A549 (cell line): ENCODE data around the gene GUCA2B.

ENCODE experiments used
- CBX8 ChIP-seq: fragments of 200-600 bp; sonication (generic); IDR thresholded peaks from 2 replicates; pipeline ENCODE4 v1.6.1; 2016
- CEBPB ChIP-seq, 2 experiments: fragments of >200 bp in 1 of 2; sonication (Bioruptor Twin) in 1 of 2; formaldehyde crosslinking in 1 of 2; IDR thresholded peaks; 2 replicates each; pipeline ENCODE4 v1.6.1; 2012 to 2016
- CTCF ChIP-seq: fragments of >200 bp; sonication (Bioruptor Twin); formaldehyde crosslinking; IDR thresholded peaks from 3 replicates; pipeline ENCODE4 v1.5.1; 2016
- E2F6 ChIP-seq: IDR thresholded peaks from 2 replicates; pipeline ENCODE4 v1.6.1; 2012; ENCODE audit warnings: low read depth, borderline replicate concordance
- EP300 ChIP-seq, 2 experiments: fragments of >200 bp; sonication (Bioruptor Twin); formaldehyde crosslinking; IDR thresholded peaks; 2 replicates in 1 of 2; 3 replicates in 1 of 2; pipeline ENCODE4 v1.6.1; 2016 to 2017
- ESRRA ChIP-seq: fragments of 150-350 bp; IDR thresholded peaks from 2 replicates; pipeline ENCODE4 v1.6.1; 2014; ENCODE audit warnings: mild to moderate bottlenecking, low read length, borderline replicate concordance
- HDAC2 ChIP-seq: fragments of 200-600 bp; sonication (generic); IDR thresholded peaks from 2 replicates; pipeline ENCODE4 v1.6.1; 2016
- NR3C1 ChIP-seq: fragments of >200 bp; sonication (Bioruptor Twin); formaldehyde crosslinking; IDR thresholded peaks from 3 replicates; pipeline ENCODE4 v1.6.1; 2017
- REST ChIP-seq: fragments of 200-600 bp; sonication (generic); IDR thresholded peaks from 2 replicates; pipeline ENCODE4 v1.6.1; 2016; ENCODE audit warnings: antibody characterized with exemption, mild to moderate bottlenecking, moderate library complexity
- RFX5 ChIP-seq: fragments of 450-650 bp; IDR thresholded peaks from 2 replicates; pipeline ENCODE4 v1.7.1; 2014; ENCODE audit warnings: antibody characterized with exemption, mild to moderate bottlenecking, moderate library complexity
- RNF2 ChIP-seq: fragments of 200-600 bp; sonication (generic); IDR thresholded peaks from 2 replicates; pipeline ENCODE4 v1.6.1; 2016; ENCODE audit warnings: low read depth, mild to moderate bottlenecking, antibody characterized with exemption, moderate library complexity, borderline replicate concordance

- TF ChIP-seq E2F6 (no peak), ESRRA (no peak), RFX5 (no peak), CTCF (no peak), CEBPB (IDR thresholded peaks at IDR 0.05) (no peak), RNF2 (no peak), REST (no peak), EP300 (IDR thresholded peaks at IDR 0.05) (no peak), HDAC2 (no peak), NR3C1 (no peak), CBX8 (no peak)
Observed at GRCh38 chr1:42150651-42151050, 2.6 kb upstream of the GUCA2B start.
